GM10266 (cell line): ENCODE measurements around the gene TMEM42.

Experiments
- DNase-seq: peaks from one replicate; pipeline ENCODE4 v3.0.0; 2012; ENCODE audit errors: extremely low spot score
- TF ChIP-seq, protein P1 (sequence below): IDR thresholded peaks from 2 replicates; pipeline ENCODE4 v1.5.1; 2012; ENCODE audit warnings: mild to moderate bottlenecking, low read depth; ENCODE audit not compliant: control insufficient read depth, insufficient read depth; ENCODE audit errors: missing control alignments

TMEM42 gene

DNA sequence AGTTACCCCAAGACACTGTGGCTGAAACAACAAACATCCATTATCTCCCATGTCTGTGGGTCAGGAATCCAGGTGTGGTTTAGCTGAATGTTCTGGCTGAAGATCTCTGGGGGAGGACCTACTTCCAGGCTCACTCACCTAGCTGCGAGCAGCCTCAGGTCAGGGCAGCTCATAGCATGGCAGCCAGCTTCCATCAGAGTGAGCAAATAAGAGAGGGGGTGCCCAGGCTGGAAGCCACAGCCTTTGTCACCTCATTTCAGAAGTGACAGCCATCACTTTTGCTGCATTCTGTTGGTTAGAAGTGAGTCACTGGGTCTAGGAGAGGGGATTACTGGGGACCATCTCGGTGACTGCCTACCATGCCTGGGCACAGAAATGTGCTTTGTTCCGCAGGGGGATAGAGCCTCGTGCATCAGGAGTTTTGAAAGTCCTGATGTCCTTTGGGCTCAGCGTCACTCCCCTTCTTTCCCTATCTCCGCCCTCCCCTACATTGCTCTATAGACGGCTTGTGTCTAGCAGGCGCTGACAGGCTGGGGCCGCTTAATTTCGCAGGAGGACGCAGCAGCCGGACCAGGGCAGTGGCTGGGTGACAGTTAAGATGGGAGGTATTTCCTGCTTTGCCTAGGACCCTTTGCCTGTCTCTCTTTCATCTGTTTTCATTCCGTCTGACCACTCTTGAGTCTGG is 38.1 kb downstream of the TMEM42 start:
- TF ChIP-seq, protein P1, sequence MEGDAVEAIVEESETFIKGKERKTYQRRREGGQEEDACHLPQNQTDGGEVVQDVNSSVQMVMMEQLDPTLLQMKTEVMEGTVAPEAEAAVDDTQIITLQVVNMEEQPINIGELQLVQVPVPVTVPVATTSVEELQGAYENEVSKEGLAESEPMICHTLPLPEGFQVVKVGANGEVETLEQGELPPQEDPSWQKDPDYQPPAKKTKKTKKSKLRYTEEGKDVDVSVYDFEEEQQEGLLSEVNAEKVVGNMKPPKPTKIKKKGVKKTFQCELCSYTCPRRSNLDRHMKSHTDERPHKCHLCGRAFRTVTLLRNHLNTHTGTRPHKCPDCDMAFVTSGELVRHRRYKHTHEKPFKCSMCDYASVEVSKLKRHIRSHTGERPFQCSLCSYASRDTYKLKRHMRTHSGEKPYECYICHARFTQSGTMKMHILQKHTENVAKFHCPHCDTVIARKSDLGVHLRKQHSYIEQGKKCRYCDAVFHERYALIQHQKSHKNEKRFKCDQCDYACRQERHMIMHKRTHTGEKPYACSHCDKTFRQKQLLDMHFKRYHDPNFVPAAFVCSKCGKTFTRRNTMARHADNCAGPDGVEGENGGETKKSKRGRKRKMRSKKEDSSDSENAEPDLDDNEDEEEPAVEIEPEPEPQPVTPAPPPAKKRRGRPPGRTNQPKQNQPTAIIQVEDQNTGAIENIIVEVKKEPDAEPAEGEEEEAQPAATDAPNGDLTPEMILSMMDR, result no peak
- DNase-seq, result no peak

GRCh38 chr3:44902628-44903027 is 40.9 kb downstream of the TMEM42 start:
- no peak for DNase-seq
- TF ChIP-seq, protein P1, result no peak

- DNase-seq, result no peak
- TF ChIP-seq, protein P1, result no peak
These were observed 41.6 kb downstream of the TMEM42 start for GRCh38 chr3:44903314-44903713.

- no peak for DNase-seq
- TF ChIP-seq, protein P1, result no peak
These were observed 42.0 kb downstream of the TMEM42 start for GRCh38 chr3:44903751-44904150.

GRCh38 chr3:44905446-44906157 is 43.9 kb downstream of the TMEM42 start:
- DNase-seq, result no peak
- TF ChIP-seq, protein P1, result no peak

GRCh38 chr3:44906997-44907396 is 45.3 kb downstream of the TMEM42 start:
- DNase-seq, result no peak
- TF ChIP-seq, protein P1, result no peak

DNA sequence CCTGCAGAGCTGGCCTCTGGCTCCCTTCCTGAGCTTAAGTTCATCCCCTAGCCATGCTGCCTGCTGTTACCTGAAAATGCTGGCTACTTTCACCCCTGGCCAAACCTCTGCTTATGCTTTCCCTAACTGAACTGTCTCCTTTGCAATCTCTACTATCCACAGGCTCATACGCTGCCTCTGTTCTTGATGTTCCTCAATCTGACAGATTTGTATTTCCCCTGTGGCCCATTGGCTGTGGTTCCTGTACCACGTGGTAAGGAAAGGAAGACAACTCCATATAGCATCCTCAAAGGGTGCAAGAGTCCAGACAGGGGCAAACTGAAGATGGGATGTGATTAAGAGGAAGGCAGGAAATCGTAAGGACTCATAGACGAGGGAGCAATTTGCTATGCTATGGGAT is 45.9 kb downstream of the TMEM42 start:
- TF ChIP-seq, protein P1, result no peak
- no peak for DNase-seq
